Thyroid gland (tissue), 4 donors: ENCODE results near the gene ADAMTS4. TPM values are rescaled to one million over a fixed set of nuclear protein-coding genes. Genes with fewer than 3 reads are reported as not detected.

Source experiments
- DNase-seq, 2 donors: peaks; one replicate each; pipeline ENCODE4 v3.0.0-alpha.2; 2019
- H3K27ac ChIP-seq, 3 donors: fragments of 200-600 bp; sonication (generic); 1 replicate in 2 of 3; 2 replicates in 1 of 3; pipeline ENCODE4 v1.5.1; 2016 to 2019; ENCODE audit warnings: mild to moderate bottlenecking in 1 of 3, moderate library complexity in 1 of 3
- H3K27me3 ChIP-seq: fragments of 200-600 bp; sonication (generic); one replicate; pipeline ENCODE4 v1.5.1; 2019
- H3K36me3 ChIP-seq, 2 donors: fragments of 200-600 bp; sonication (generic); one replicate each; pipeline ENCODE4 v1.5.1; 2016 to 2019
- H3K4me1 ChIP-seq, 2 donors: fragments of 200-600 bp; sonication (generic); one replicate each; pipeline ENCODE4 v1.5.1; 2017 to 2019
- H3K4me3 ChIP-seq, 3 donors: fragments of 200-600 bp; sonication (generic); replicated peaks in 1 of 3; 1 replicate in 2 of 3; 2 replicates in 1 of 3; pipeline ENCODE4 v1.5.1; 2016; ENCODE audit warnings: mild to moderate bottlenecking in 1 of 3
- H3K9me3 ChIP-seq: fragments of 200-600 bp; sonication (generic); one replicate; pipeline ENCODE4 v1.5.1; 2017
- CTCF ChIP-seq, 6 experiments: fragments of 200-600 bp in 3 of 6; fragments of 450-650 bp in 3 of 6; sonication (generic) in 3 of 6; IDR thresholded peaks; one replicate each; pipeline ENCODE4 v1.5.1; 2016 to 2019; ENCODE audit warnings: antibody characterized with exemption in 6 of 6, mild to moderate bottlenecking in 2 of 6, inconsistent platforms in 1 of 6, moderate library complexity in 1 of 6
- POLR2A ChIP-seq, 2 donors: fragments of 450-650 bp; IDR thresholded peaks; one replicate each; pipeline ENCODE4 v1.6.1; 2017; ENCODE audit warnings: antibody characterized with exemption in 2 of 2, mild to moderate bottlenecking in 2 of 2, moderate library complexity in 1 of 2
- WGBS, 2 donors: methylation state at CpG; one replicate each; pipeline ENCODE4 v1.1.5; 2017; 5-methylcytosine and 5-hydroxymethylcytosine counted together
- intact Hi-C: fragments of 100-400 bp; cut with DNase I; formaldehyde crosslinking; loops from one replicate; pipeline ENCODE4 v1.15.1; 2023
- total RNA-seq, 4 donors: library from RNA; depleted of rRNA; stranded (reverse); fragments of >200 nt; gene quantifications; one replicate each; pipeline ENCODE4 v1.2.3, GENCODE V29; 2016

The ADAMTS4 gene
- total RNA-seq, 4 donors from 2014 or later = 4.6 to 24.4 (median 9.4) TPM

GRCh38 chr1:161168906-161169305, 29.9 kb downstream of the ADAMTS4 start:
- Histone ChIP-seq H3K4me1 (peaks cover 13 to 25% of the 10 kb centered on the region in 2 donors), H3K36me3 (peaks cover 28 to 33% of the 10 kb centered on the region in 2 donors), H3K27ac (no peak overlapping the region), H3K27me3 (no peaks in the 10 kb centered on the region), H3K4me3 (no peak overlapping the region), H3K9me3 (no peaks in the 10 kb centered on the region)
- WGBS, 2 donors = 92% methylated on average over 5 to 8 of the region's 9 CpGs
- intact Hi-C loops = no loop called here
- no peak for TF ChIP-seq CTCF (IDR thresholded peaks at IDR 0.05)
- TF ChIP-seq POLR2A (IDR thresholded peaks at IDR 0.05) = no peak
- no peak for DNase-seq

GRCh38 chr1:161166669-161167548, 31.9 kb downstream of the ADAMTS4 start:
- peak in 1 of 2 donors; percentile 28 for DNase-seq
- WGBS, 2 donors = 8 to 13% methylated on average over 16 to 33 of the region's 33 CpGs
- Histone ChIP-seq H3K36me3 (peaks cover 12 to 18% of the 10 kb centered on the region in 2 donors), H3K27ac (peak overlapping the region in 2 of 3 donors; percentile 53 to 85), H3K4me3 (peak overlapping the region; percentile 9 to 65 (median 51)), H3K27me3 (no peaks in the 10 kb centered on the region), H3K9me3 (no peaks in the 10 kb centered on the region), H3K4me1 (peaks cover 13 to 17% of the 10 kb centered on the region in 2 donors)
- TF ChIP-seq POLR2A (IDR thresholded peaks at IDR 0.05) (no peak), CTCF (IDR thresholded peaks at IDR 0.05) (no peak)
- intact Hi-C loops = no loop called here

GRCh38 chr1:161165742-161166668, 32.8 kb downstream of the ADAMTS4 start, which contains the start of gene PPOX:
Gene PPOX, plus strand, starts transcription at chr1:161166426. Its CDS starts 422 bp downstream, at chr1:161166848.
- intact Hi-C loops = no loop called here
- Histone ChIP-seq H3K36me3 (peaks cover 2 to 9% of the 10 kb centered on the region in 2 donors), H3K27me3 (no peaks in the 10 kb centered on the region), H3K27ac (peak within 1 kb of the TSS; percentile 85 to 87 (median 86)), H3K4me1 (peaks cover 13 to 21% of the 10 kb centered on the region in 2 donors), H3K4me3 (peak within 1 kb of the TSS; percentile 9 to 65 (median 51)), H3K9me3 (no peaks in the 10 kb centered on the region)
- DNase-seq = peak; percentile 98 to 99
- WGBS, 2 donors = 0 to 1% methylated on average over 27 to 54 of the region's 54 CpGs
- peak in 5 of 6 experiments; percentile 11 to 50 (median 28) for TF ChIP-seq CTCF (IDR thresholded peaks at IDR 0.05)
- peak in 1 of 2 donors; percentile 62 for TF ChIP-seq POLR2A (IDR thresholded peaks at IDR 0.05)

GRCh38 chr1:161164901-161165610, 33.8 kb downstream of the ADAMTS4 start:
- Histone ChIP-seq H3K4me3 (peak overlapping the region in 1 of 3 donors; percentile 65), H3K4me1 (peaks cover 14 to 29% of the 10 kb centered on the region in 2 donors), H3K36me3 (peaks cover 0 to 5% of the 10 kb centered on the region in 2 donors), H3K9me3 (no peaks in the 10 kb centered on the region), H3K27me3 (no peaks in the 10 kb centered on the region), H3K27ac (peak overlapping the region; percentile 85 to 87 (median 86))
- TF ChIP-seq CTCF (IDR thresholded peaks at IDR 0.05) = no peak
- TF ChIP-seq POLR2A (IDR thresholded peaks at IDR 0.05) = no peak
- intact Hi-C loops = no loop called here
- no peak for DNase-seq
- 69 to 71% methylated on average over 13 to 14 of the region's 14 CpGs for WGBS, 2 donors
